ENCODE results near the gene CRACDL. TPM values are rescaled to one million over a fixed set of nuclear protein-coding genes. Genes with fewer than 3 reads are reported as not detected.

Gene CRACDL
- total and polyA plus RNA-seq, 2 experiments from 2014 or later, result 0.06 to 0.32 TPM

DNA sequence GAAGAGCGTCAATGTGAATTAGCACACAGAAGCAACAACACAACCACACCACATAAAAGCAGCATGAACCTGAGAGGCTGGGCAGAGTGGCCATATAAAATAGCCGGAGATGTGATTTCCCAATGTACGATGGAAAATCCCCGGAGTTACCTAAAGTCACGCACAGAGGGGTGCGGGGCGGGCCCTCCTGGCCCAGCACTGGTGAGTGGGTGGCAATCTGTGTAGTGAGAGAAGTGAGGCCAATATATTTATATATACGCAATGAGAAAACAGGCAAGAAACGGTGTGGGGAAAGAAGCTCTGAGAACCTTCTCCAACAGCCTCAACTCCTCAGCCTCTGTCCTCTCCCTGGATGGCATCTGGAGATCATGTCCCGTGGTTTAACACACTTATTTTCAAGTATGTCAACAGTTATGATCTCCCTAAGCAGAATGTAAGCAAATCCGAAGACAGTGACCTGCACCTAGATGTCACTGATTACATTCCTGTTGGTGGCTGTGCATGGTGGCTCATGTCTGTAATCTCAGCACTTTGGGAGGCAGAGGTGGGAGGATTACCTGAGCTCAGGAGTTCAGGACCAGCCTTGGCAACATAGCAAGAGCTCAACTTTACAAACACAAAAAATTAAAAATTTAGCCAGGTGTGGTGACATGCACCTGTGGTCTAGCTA, 41.6 kb downstream of the CRACDL start:
- H3K27ac ChIP-seq, result no peak overlapping the region
- H3K4me1 ChIP-seq (ENCODE audit: low read depth), result peaks cover 4% of the 10 kb centered on the region
- no peaks in the 10 kb centered on the region for H3K27me3 ChIP-seq
- no peak overlapping the region for H3K4me3 ChIP-seq
- no peak for DNase-seq (ENCODE audit: low read depth in 1 of 2, low spot score in 1 of 2)
- TF ChIP-seq, protein P1, sequence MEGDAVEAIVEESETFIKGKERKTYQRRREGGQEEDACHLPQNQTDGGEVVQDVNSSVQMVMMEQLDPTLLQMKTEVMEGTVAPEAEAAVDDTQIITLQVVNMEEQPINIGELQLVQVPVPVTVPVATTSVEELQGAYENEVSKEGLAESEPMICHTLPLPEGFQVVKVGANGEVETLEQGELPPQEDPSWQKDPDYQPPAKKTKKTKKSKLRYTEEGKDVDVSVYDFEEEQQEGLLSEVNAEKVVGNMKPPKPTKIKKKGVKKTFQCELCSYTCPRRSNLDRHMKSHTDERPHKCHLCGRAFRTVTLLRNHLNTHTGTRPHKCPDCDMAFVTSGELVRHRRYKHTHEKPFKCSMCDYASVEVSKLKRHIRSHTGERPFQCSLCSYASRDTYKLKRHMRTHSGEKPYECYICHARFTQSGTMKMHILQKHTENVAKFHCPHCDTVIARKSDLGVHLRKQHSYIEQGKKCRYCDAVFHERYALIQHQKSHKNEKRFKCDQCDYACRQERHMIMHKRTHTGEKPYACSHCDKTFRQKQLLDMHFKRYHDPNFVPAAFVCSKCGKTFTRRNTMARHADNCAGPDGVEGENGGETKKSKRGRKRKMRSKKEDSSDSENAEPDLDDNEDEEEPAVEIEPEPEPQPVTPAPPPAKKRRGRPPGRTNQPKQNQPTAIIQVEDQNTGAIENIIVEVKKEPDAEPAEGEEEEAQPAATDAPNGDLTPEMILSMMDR (IDR thresholded peaks at IDR 0.05; ENCODE audit: low read depth, low read length), result no peak
- H3K9me3 ChIP-seq (ENCODE audit: low read depth), result no peaks in the 10 kb centered on the region
- H3K36me3 ChIP-seq, result no peaks in the 10 kb centered on the region

DNA sequence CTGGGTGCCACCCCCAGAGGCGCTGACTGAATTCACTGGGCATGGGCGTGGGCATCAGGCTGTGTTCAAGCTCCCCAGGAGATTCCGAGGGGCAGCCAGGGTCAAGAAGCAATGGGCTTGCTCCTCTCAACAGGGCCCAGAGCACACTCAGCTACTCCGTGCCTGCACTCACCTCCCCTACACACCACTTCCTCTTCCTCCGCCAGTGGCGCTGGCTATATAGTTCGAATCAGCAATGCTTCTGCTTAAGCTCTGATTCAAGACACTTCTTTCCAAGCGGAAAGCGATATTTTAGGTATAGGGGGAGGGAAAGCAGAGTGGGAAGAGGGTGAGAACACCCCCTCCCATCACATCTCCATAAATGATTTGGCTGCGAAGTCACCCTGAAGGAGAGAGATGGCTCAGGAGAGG, 42.1 kb downstream of the CRACDL start:
- Histone ChIP-seq H3K36me3 (no peaks in the 10 kb centered on the region), H3K4me1 (ENCODE audit: low read depth) (peaks cover 4% of the 10 kb centered on the region), H3K27ac (no peak overlapping the region), H3K4me3 (no peak overlapping the region), H3K27me3 (no peaks in the 10 kb centered on the region), H3K9me3 (ENCODE audit: low read depth) (no peaks in the 10 kb centered on the region)
- no peak for DNase-seq (ENCODE audit: low read depth in 1 of 2, low spot score in 1 of 2)
- TF ChIP-seq, protein P1 (IDR thresholded peaks at IDR 0.05; ENCODE audit: low read depth, low read length), result no peak

DNA sequence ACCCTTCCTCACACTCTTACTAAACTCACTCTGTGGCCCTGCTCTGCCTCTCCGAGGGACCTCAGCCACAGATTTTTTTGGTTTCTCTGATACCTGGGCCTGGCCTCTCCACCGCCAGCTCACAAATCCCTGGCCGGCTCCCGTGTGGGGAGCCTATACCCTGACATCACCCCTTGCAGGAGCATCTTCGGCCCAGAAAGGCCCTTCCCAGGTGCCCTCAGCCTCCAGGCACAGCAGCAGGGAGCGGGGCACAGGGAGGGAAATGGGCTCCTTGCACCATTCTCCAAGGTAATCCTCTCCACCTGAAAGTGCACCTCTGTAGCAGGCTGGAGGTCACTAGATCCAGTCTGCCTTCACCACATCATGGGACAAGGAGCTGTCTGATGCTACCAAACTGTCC, 43.2 kb downstream of the CRACDL start:
- no peak overlapping the region for H3K4me3 ChIP-seq
- TF ChIP-seq, protein P1 (IDR thresholded peaks at IDR 0.05; ENCODE audit: low read depth, low read length), result no peak
- H3K9me3 ChIP-seq (ENCODE audit: low read depth), result no peaks in the 10 kb centered on the region
- peaks cover 4% of the 10 kb centered on the region for H3K4me1 ChIP-seq (ENCODE audit: low read depth)
- H3K27me3 ChIP-seq, result no peaks in the 10 kb centered on the region
- no peak overlapping the region for H3K27ac ChIP-seq
- no peak for DNase-seq (ENCODE audit: low read depth in 1 of 2, low spot score in 1 of 2)
- no peaks in the 10 kb centered on the region for H3K36me3 ChIP-seq

DNA sequence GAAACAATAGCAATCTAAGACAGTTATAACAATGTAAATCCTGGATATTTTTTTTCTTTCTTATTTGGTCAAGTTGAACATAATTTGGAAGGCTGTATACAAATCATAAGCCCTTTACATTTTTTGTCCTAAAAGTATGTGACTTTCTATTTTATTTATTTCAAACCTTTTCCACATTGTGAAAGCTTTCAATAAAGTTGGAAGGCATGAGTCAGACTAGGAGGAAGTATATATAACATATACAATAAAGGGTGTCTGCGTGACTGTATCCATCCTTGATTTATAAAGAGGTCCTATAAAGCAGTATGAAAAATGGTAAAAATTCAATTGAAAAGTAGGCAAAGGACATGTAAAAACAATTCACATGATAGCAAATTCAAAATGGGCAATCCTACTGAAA, 44.4 kb downstream of the CRACDL start:
- TF ChIP-seq, protein P1 (IDR thresholded peaks at IDR 0.05; ENCODE audit: low read depth, low read length), result no peak
- H3K27ac ChIP-seq, result no peak overlapping the region
- H3K9me3 ChIP-seq (ENCODE audit: low read depth), result no peaks in the 10 kb centered on the region
- no peaks in the 10 kb centered on the region for H3K36me3 ChIP-seq
- no peak overlapping the region for H3K4me3 ChIP-seq
- no peak for DNase-seq (ENCODE audit: low read depth in 1 of 2, low spot score in 1 of 2)
- H3K27me3 ChIP-seq, result no peaks in the 10 kb centered on the region
- peaks cover 4% of the 10 kb centered on the region for H3K4me1 ChIP-seq (ENCODE audit: low read depth)

DNA sequence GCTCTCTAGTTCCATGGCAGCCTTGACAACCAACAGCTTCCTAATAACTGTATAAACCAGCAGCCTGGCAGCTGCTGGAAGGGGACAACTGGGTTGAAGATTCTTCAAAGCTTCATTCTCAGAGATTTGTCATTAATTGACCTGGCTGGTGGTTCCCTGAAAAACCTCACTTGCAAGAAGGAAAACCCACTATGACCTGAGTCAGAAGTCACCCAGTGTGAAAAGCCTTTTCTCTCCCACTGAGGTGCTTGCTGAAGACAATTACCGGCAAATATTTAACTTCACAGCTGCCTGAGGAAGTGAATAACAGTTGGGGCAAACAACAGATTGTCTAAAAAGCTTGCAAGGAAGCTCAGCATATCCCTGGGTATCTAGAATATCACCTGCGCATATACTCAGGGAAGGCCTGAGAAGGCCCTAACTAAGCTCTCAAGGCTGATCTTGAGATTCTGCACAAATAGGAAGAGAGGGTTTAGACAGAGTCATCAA, 49.9 kb downstream of the CRACDL start:
- Histone ChIP-seq H3K4me1 (ENCODE audit: low read depth) (no peaks in the 10 kb centered on the region), H3K27me3 (no peaks in the 10 kb centered on the region), H3K36me3 (no peaks in the 10 kb centered on the region), H3K4me3 (no peak overlapping the region), H3K9me3 (ENCODE audit: low read depth) (no peaks in the 10 kb centered on the region), H3K27ac (no peak overlapping the region)
- TF ChIP-seq, protein P1 (IDR thresholded peaks at IDR 0.05; ENCODE audit: low read depth, low read length), result no peak
- DNase-seq (ENCODE audit: low read depth in 1 of 2, low spot score in 1 of 2), result no peak

All from cardiac muscle cell (in vitro differentiated cells and primary cell).